GM21717 (cell line): ENCODE data around the gene RAB10.
"Not testable (repeated sequence)": the region's sequence is repeated elsewhere in the genome, so short reads cannot be mapped to it uniquely, and the experiment has no call there.

Source experiments
- ATAC-seq: cut with Tn5 transposase; IDR thresholded peaks from one replicate; pipeline ENCODE4 v1.9.1; 2021; ENCODE audit warnings: mild to moderate bottlenecking, moderate library complexity; ENCODE audit not compliant: unreplicated experiment

Gene RAB10

GRCh38 chr2:26054598-26055348, 20.9 kb downstream of the RAB10 start:
- no peak for ATAC-seq

GRCh38 chr2:26058390-26058789, 24.5 kb downstream of the RAB10 start:
- ATAC-seq: no peak

- ATAC-seq: no peak
Measured at GRCh38 chr2:26059542-26059941, 25.7 kb downstream of the RAB10 start.

GRCh38 chr2:26061539-26061938, 27.7 kb downstream of the RAB10 start:
- no peak for ATAC-seq

- no peak for ATAC-seq
Measured at GRCh38 chr2:26064846-26065245, 31.0 kb downstream of the RAB10 start.

GRCh38 chr2:26067186-26067974, 33.5 kb downstream of the RAB10 start:
- ATAC-seq: no peak

GRCh38 chr2:26067980-26068507, 34.2 kb downstream of the RAB10 start:
- ATAC-seq: no peak

GRCh38 chr2:26068602-26069298, 34.9 kb downstream of the RAB10 start:
- ATAC-seq: peak; percentile 87

GRCh38 chr2:26070730-26071129, 36.8 kb downstream of the RAB10 start:
- ATAC-seq: no peak

GRCh38 chr2:26072925-26073768, 39.3 kb downstream of the RAB10 start:
- ATAC-seq: no peak

- ATAC-seq: no peak
Measured at GRCh38 chr2:26073830-26074229, 39.9 kb downstream of the RAB10 start.

- no peak for ATAC-seq
Measured at GRCh38 chr2:26074676-26075075, 40.8 kb downstream of the RAB10 start.

- ATAC-seq: no peak
Measured at GRCh38 chr2:26075173-26075572, 41.3 kb downstream of the RAB10 start.

GRCh38 chr2:26076001-26076587, 42.2 kb downstream of the RAB10 start:
- no peak for ATAC-seq

GRCh38 chr2:26077291-26077690, 43.4 kb downstream of the RAB10 start:
- no peak for ATAC-seq

- no peak for ATAC-seq
Measured at GRCh38 chr2:26078939-26079338, 45.1 kb downstream of the RAB10 start.

- no peak for ATAC-seq
Measured at GRCh38 chr2:26080356-26080755, 46.5 kb downstream of the RAB10 start.

- not testable (repeated sequence) for ATAC-seq
Measured at GRCh38 chr2:26080925-26081324, 47.0 kb downstream of the RAB10 start.

GRCh38 chr2:26081556-26081955, 47.7 kb downstream of the RAB10 start:
- ATAC-seq: no peak

GRCh38 chr2:26086155-26086637, 52.3 kb downstream of the RAB10 start:
- ATAC-seq: no peak
